ENCODE results near the gene TJP2.

TJP2 gene

GRCh38 chr9:69174616-69175463, 763 bp downstream of the TJP2 start:
- Mint-ChIP-seq H3K36me3 (ENCODE audit: low read depth) (no peaks in the 10 kb centered on the region), H3K27ac (peak overlapping the region in 2 of 3 experiments; percentile 15 to 18), H3K9me3 (no peaks in the 10 kb centered on the region), H3K27me3 (ENCODE audit: low read depth) (peaks cover 51% of the 10 kb centered on the region), H3K4me3 (peak overlapping the region; percentile 86 to 93 (median 89)), H3K4me1 (peaks cover 17% of the 10 kb centered on the region)
- no peak for TF ChIP-seq CTCF (IDR thresholded peaks at IDR 0.05; ENCODE audit: unreplicated experiment in 3 of 3)

- Mint-ChIP-seq H3K27me3 (ENCODE audit: low read depth) (peaks cover 50% of the 10 kb centered on the region), H3K4me3 (peak overlapping the region; percentile 86 to 93 (median 89)), H3K4me1 (peaks cover 17% of the 10 kb centered on the region), H3K27ac (no peak overlapping the region), H3K36me3 (ENCODE audit: low read depth) (no peaks in the 10 kb centered on the region), H3K9me3 (no peaks in the 10 kb centered on the region)
- no peak for TF ChIP-seq CTCF (IDR thresholded peaks at IDR 0.05; ENCODE audit: unreplicated experiment in 3 of 3)
Measured at GRCh38 chr9:69175486-69175885, 1.4 kb downstream of the TJP2 start.

- Mint-ChIP-seq H3K27ac (no peak overlapping the region), H3K4me1 (peaks cover 17% of the 10 kb centered on the region), H3K4me3 (no peak overlapping the region), H3K27me3 (ENCODE audit: low read depth) (peaks cover 41% of the 10 kb centered on the region), H3K9me3 (no peaks in the 10 kb centered on the region), H3K36me3 (ENCODE audit: low read depth) (no peaks in the 10 kb centered on the region)
- TF ChIP-seq CTCF (IDR thresholded peaks at IDR 0.05; ENCODE audit: unreplicated experiment in 3 of 3) = no peak
Measured at GRCh38 chr9:69176471-69177171, 2.5 kb downstream of the TJP2 start.

GRCh38 chr9:69178583-69179011, 4.5 kb downstream of the TJP2 start:
- peaks cover 30% of the 10 kb centered on the region for H3K27me3 Mint-ChIP-seq (ENCODE audit: low read depth)
- TF ChIP-seq CTCF (IDR thresholded peaks at IDR 0.05; ENCODE audit: unreplicated experiment in 3 of 3) = no peak
- peaks cover 17% of the 10 kb centered on the region for H3K4me1 Mint-ChIP-seq
- H3K36me3 Mint-ChIP-seq (ENCODE audit: low read depth) = no peaks in the 10 kb centered on the region
- peak overlapping the region in 2 of 3 experiments; percentile 15 to 49 for H3K27ac Mint-ChIP-seq
- H3K9me3 Mint-ChIP-seq = no peaks in the 10 kb centered on the region
- H3K4me3 Mint-ChIP-seq = no peak overlapping the region

- Mint-ChIP-seq H3K9me3 (no peaks in the 10 kb centered on the region), H3K36me3 (ENCODE audit: low read depth) (no peaks in the 10 kb centered on the region), H3K4me1 (peaks cover 17% of the 10 kb centered on the region), H3K27me3 (ENCODE audit: low read depth) (peaks cover 29% of the 10 kb centered on the region), H3K4me3 (no peak overlapping the region), H3K27ac (peak overlapping the region in 1 of 3 experiments; percentile 46)
- TF ChIP-seq CTCF (IDR thresholded peaks at IDR 0.05; ENCODE audit: unreplicated experiment in 3 of 3) = no peak
Measured at GRCh38 chr9:69179037-69179436, 5.0 kb downstream of the TJP2 start.

Measured in nephron (organoid).